ENCODE data around the gene BBLN. TPM values are rescaled to one million over a fixed set of nuclear protein-coding genes. Genes with fewer than 3 reads are reported as not detected.
A peak's percentile ranks its signal among the peaks of the same experiment; 100 is the strongest.

The BBLN gene
- total RNA-seq, 1 donor from 2014 or later = 69.4 TPM

- Histone ChIP-seq H3K9ac (no peak overlapping the region), H3K4me2 (no peak overlapping the region), H3K36me3 (no peaks in the 10 kb centered on the region), H3K4me3 (no peak overlapping the region), H3K27me3 (no peaks in the 10 kb centered on the region), H2AFZ (replicated peaks) (no peak overlapping the region), H3F3A (ENCODE audit: low read depth) (peaks cover 19% of the 10 kb centered on the region), H3K27ac (no peak overlapping the region), H3K79me2 (ENCODE audit: low read depth) (peaks cover 13% of the 10 kb centered on the region), H4K20me1 (ENCODE audit: low read depth) (peaks cover 10% of the 10 kb centered on the region), H3K4me1 (peaks cover 8% of the 10 kb centered on the region), H3K9me3 (ENCODE audit: low read depth) (no peaks in the 10 kb centered on the region)
- Mint-ChIP-seq H3K27ac (peak overlapping the region; percentile 29), H3K27me3 (ENCODE audit: insufficient read depth, low read depth) (peaks cover 11% of the 10 kb centered on the region), H3K9me3 (no peaks in the 10 kb centered on the region), H3K4me1 (peaks cover 31% of the 10 kb centered on the region), H3K36me3 (no peaks in the 10 kb centered on the region), H3K4me3 (peak overlapping the region; percentile 19)
- DNase-seq (ENCODE audit: low spot score) = no peak
- TF ChIP-seq EZH2phosphoT487 (IDR thresholded peaks at IDR 0.05) (no peak), EZH2 (IDR thresholded peaks at IDR 0.05) (no peak), CTCF (IDR thresholded peaks at IDR 0.05) (no peak)
These were observed 41.6 kb downstream of the BBLN start for GRCh38 chr9:128201441-128202369.

- Histone ChIP-seq H3K27me3 (no peaks in the 10 kb centered on the region), H3K36me3 (no peaks in the 10 kb centered on the region), H3K4me2 (no peak overlapping the region), H4K20me1 (ENCODE audit: low read depth) (peaks cover 15% of the 10 kb centered on the region), H3K27ac (no peak overlapping the region), H3K79me2 (ENCODE audit: low read depth) (peaks cover 13% of the 10 kb centered on the region), H3K4me3 (no peak overlapping the region), H3K9me3 (ENCODE audit: low read depth) (no peaks in the 10 kb centered on the region), H3K4me1 (peaks cover 8% of the 10 kb centered on the region), H2AFZ (replicated peaks) (no peak overlapping the region), H3K9ac (no peak overlapping the region), H3F3A (ENCODE audit: low read depth) (peaks cover 19% of the 10 kb centered on the region)
- no peaks in the 10 kb centered on the region for H3K9me3 Mint-ChIP-seq
- no peaks in the 10 kb centered on the region for H3K36me3 Mint-ChIP-seq
- peaks cover 33% of the 10 kb centered on the region for H3K4me1 Mint-ChIP-seq
- DNase-seq (ENCODE audit: low spot score) = no peak
- H3K4me3 Mint-ChIP-seq = peak overlapping the region; percentile 92
- TF ChIP-seq EZH2phosphoT487 (IDR thresholded peaks at IDR 0.05) (no peak), CTCF (IDR thresholded peaks at IDR 0.05) (no peak), EZH2 (IDR thresholded peaks at IDR 0.05) (no peak)
- peaks cover 13% of the 10 kb centered on the region for H3K27me3 Mint-ChIP-seq (ENCODE audit: insufficient read depth, low read depth)
- H3K27ac Mint-ChIP-seq = peak overlapping the region; percentile 67
These were observed 42.6 kb downstream of the BBLN start for GRCh38 chr9:128202648-128203023.

GRCh38 chr9:128203024-128203706, 43.1 kb downstream of the BBLN start, which contains the start of gene DNM1:
TSS of gene DNM1 (plus strand) at chr9:128203379. CDS start at chr9:128203471, 92 bp downstream.
- H3F3A ChIP-seq (ENCODE audit: low read depth) = peaks cover 19% of the 10 kb centered on the region
- peak within 1 kb of the TSS; percentile 90 for H3K27ac Mint-ChIP-seq
- no peaks in the 10 kb centered on the region for H3K27me3 ChIP-seq
- no peak within 1 kb of the TSS for H3K27ac ChIP-seq
- H3K79me2 ChIP-seq (ENCODE audit: low read depth) = peaks cover 13% of the 10 kb centered on the region
- H3K4me3 ChIP-seq = peak within 1 kb of the TSS; percentile 94
- H3K4me1 ChIP-seq = peaks cover 8% of the 10 kb centered on the region
- peaks cover 15% of the 10 kb centered on the region for H4K20me1 ChIP-seq (ENCODE audit: low read depth)
- TF ChIP-seq EZH2 (IDR thresholded peaks at IDR 0.05) = no peak
- TF ChIP-seq CTCF (IDR thresholded peaks at IDR 0.05) = peak; percentile 76
- H3K9me3 Mint-ChIP-seq = no peaks in the 10 kb centered on the region
- peak within 1 kb of the TSS; percentile 92 for H3K4me3 Mint-ChIP-seq
- H3K4me2 ChIP-seq = peak within 1 kb of the TSS; percentile 81
- H3K9ac ChIP-seq = no peak within 1 kb of the TSS
- H3K36me3 ChIP-seq = no peaks in the 10 kb centered on the region
- no peaks in the 10 kb centered on the region for H3K9me3 ChIP-seq (ENCODE audit: low read depth)
- peaks cover 13% of the 10 kb centered on the region for H3K27me3 Mint-ChIP-seq (ENCODE audit: insufficient read depth, low read depth)
- DNase-seq (ENCODE audit: low spot score) = peak; percentile 93
- H2AFZ ChIP-seq (replicated peaks) = peak within 1 kb of the TSS; percentile 74
- peaks cover 33% of the 10 kb centered on the region for H3K4me1 Mint-ChIP-seq
- no peaks in the 10 kb centered on the region for H3K36me3 Mint-ChIP-seq
